Measurements from ENCODE around the gene BTN2A1. TPM values are rescaled to one million over a fixed set of nuclear protein-coding genes. Genes with fewer than 3 reads are reported as not detected.
"Not testable (repeated sequence)": the region's sequence is repeated elsewhere in the genome, so short reads cannot be mapped to it uniquely, and the experiment has no call there.

Gene BTN2A1
- total RNA-seq, 1 donor from 2014 or later = 21.6 TPM

DNA sequence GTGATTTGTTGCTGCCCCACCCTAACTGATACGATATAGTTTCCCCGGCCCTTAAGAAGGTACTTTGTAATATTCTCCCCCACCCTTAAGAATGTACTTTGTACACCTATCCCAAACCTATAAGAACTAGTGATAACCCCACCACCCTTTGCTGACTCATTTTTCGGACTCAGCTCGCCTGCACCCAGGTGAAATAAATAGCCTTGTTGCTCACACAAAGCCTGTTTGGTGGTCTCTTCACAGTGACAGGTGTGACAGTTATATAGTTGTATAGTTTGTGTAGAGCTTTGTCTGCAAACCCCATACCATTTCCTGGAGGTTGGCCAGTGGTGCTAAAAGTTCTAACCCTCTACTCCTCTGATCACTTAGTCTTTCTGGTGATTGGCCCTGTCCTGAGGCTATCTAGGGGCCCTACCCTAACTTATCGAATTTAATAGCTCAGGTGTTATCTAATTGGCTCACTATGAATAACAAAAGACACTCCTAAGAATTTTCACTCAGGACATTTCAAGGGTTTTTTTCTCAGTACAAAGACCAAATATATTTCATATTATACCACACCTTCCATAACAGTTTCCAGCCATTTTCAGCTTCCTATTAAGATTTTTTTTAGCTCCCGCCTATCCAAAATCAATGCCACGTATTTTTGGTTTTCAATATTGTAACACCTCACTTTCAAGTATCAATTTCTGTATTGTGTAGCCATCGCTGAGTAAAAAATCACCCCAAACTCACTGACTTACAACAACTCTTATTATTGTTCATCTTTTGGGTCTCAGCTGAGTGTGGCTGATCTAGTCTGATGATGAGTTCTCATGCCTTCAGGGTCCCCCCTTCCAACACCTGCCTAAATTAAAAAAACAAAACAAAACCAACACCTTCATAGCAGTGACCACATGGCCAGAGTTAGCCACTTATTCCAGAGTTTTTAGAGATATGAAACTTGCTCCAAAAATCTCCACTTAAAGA is 32.5 kb downstream of the BTN2A1 start:
- no peak for DNase-seq (ENCODE audit: extremely low read depth, low read depth, low spot score)

DNA sequence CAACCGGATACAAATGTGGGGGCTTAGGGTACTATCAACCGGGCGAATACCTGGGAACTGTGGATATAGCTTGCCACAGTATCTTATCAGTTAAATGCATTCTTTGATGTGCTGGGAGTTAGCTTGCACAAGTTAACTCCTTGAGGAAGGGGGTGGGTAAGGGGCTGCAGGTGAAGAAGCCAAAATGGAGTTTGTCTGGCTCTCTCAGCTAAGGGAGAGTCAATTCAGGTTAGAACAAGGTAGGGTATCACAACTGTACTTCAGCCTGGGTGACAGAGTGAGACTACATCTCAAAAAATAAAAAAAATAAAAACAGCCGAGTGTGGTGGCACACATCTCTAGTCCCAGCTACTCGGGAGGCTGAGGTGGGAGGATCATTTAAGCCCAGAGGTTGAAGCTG is 33.8 kb downstream of the BTN2A1 start:
- no peak for DNase-seq (ENCODE audit: extremely low read depth, low read depth, low spot score)

DNA sequence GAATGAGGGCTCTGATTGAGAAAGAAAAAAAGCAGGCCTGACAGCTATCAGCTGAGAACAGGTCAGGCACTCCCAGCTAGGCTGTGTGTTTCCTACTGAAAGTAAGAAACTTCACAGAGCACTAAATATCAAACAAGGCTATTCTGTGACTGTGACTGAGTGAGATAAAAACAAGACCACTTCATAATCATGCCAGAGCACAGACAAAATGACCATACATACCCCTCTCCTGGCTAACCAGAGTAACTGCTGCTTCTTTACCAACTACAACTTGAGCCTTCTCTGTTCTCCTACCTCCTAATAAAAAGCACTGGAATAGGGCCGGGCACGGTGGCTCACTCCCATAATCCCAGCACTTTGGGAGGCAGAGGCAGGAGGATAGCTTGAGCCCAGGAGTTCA is 35.5 kb downstream of the BTN2A1 start:
- DNase-seq (ENCODE audit: extremely low read depth, low read depth, low spot score) = no peak

GRCh38 chr6:26494117-26494516 is 36.4 kb downstream of the BTN2A1 start:
- no peak for DNase-seq (ENCODE audit: extremely low read depth, low read depth, low spot score)

DNA sequence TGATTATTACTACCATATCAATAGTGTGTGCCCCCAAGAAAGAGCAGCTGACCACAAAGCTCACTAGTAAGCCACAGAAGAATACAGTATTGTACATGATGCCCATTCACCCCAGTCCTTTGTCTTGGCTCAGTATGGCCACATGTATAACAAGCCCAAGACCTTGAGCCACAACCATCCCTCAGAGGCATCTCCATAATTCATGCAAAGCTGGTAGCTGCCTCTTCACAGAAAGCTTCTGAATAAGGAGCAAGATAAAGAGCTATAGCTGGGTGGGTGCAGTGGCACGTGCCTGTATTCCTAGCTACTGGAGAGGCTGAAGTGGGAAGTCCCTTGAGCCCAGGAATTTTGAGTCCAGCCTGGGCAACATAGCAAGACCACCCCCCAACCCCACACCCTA is 37.5 kb downstream of the BTN2A1 start:
- no peak for DNase-seq (ENCODE audit: extremely low read depth, low read depth, low spot score)

DNA sequence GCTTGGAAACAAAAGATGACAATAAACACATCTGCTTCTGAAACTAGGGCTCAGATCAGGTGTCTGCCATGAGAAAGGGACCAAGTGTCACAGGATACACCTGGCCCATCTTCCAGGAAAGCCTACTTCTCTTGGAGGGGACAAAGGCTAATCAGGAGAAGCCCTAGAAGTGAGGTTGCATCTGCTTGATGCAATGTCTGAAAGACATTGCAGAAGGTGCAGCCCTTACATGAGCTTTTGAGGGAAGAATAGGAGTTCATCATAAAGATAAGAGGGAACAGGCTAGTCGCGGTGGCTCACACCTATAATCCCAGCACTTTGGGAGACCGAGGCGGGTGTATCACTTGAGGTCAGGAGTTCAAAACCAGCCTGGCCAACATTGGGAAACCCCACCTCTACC is 39.9 kb downstream of the BTN2A1 start:
- no peak for DNase-seq (ENCODE audit: extremely low read depth, low read depth, low spot score)

DNA sequence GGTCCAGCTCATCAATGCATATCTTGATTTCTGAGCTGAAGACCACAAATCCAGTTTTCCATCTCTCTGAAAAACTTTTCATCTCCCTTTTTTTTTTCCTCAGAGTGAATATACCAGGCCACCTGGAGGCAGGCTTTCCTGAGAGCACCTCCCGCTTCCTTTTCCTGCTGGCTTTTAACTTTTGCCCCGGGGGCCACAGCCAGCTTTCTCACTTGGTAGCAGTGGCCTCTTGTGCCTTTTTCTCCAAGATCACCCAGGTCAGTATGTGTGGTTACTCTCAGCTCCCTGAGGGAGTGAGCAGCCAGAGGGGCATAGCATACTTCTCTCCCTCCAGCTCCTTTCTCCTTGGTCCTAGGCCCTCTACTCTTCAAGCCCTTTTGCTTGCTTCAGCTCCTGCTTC is 42.3 kb downstream of the BTN2A1 start, which contains the start of gene BTN1A1:
TSS of gene BTN1A1 (plus strand) at position 202 of the 400 bp plus-strand sequence. CDS start 984 bp downstream, outside the sequence.
- DNase-seq (ENCODE audit: extremely low read depth, low read depth, low spot score) = no peak

GRCh38 chr6:26501482-26501986 is 43.8 kb downstream of the BTN2A1 start:
- DNase-seq (ENCODE audit: extremely low read depth, low read depth, low spot score) = no peak

- DNase-seq (ENCODE audit: extremely low read depth, low read depth, low spot score) = no peak
Observed at GRCh38 chr6:26502165-26502564, 44.4 kb downstream of the BTN2A1 start.

- DNase-seq (ENCODE audit: extremely low read depth, low read depth, low spot score) = no peak
Observed at GRCh38 chr6:26502626-26503025, 44.9 kb downstream of the BTN2A1 start.

DNA sequence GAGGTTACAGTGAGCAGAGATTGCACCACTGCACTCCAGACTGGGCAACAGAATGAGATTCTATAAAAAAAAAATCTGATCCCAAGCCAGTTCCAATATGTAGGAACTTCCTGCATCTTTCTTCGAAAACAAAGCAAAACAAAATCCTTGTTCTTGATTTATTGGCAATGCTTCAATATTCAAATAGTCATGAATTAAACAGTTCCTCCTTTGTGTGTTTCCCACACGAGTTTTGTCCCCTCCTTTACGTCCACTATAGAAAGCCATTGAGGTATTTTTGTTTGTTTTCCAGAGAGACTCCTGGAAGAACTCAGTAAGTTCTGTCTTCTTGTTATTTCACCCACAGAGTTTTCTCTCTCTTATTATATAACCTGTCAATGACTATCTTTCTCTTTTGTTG is 49.9 kb downstream of the BTN2A1 start:
- no peak for DNase-seq (ENCODE audit: extremely low read depth, low read depth, low spot score)

GRCh38 chr6:26511033-26511432 is 53.3 kb downstream of the BTN2A1 start:
- not testable (repeated sequence) for DNase-seq (ENCODE audit: extremely low read depth, low read depth, low spot score)

- no peak for DNase-seq (ENCODE audit: extremely low read depth, low read depth, low spot score)
Observed at GRCh38 chr6:26514984-26515383, 57.2 kb downstream of the BTN2A1 start.

DNA sequence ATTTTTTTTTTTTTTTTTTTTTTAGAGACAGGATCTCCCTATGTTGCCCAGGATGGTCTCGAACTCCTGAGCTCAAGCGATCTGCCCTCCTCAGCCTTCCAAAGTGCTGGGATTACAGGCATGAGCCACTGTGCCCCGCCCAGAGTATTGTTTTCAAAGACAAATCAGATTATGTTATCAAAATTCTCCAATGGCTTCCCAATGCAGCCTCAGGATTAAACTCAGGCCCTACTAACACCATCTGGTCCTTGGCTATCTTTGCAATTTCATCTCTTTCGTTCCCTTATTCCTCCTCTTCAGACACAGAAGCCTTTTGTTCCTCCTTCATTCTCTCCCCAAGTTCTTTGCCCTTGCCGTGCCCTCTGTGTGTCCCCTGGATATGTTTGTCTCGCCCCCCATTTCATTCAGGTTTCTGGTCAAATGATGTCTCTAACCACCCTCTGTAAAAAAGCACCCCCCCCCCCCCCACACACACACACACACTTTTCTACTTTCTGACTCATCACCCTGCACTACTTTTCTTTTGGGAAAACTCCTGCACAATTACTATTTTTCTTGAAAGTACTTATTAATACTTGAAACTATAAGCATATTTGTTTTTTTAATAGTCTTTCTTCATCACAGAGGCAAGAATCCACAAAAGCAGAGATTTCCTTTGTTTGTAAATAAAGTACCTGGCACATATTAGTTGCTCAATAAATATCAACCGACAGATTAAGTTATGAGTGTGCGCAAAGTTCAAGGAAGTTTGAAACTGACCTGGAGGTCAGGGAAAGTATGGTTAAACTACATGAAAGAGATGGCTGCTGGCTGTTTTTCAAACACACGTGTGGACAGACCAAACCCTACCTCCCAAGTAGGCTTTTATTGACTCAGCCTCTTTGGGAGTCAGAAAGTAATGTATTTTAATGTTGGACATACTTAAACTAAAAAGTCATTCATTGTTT is 59.0 kb downstream of the BTN2A1 start:
- no peak for DNase-seq (ENCODE audit: extremely low read depth, low read depth, low spot score)

Other genes starting within 250 kb of the BTN2A1 start
- 16.5 and 18.0 TPM in 2 replicates for gene BTN3A2, start 92.8 kb upstream of the BTN2A1 start, total RNA-seq
- 10.8 and 14.2 TPM in 2 replicates for gene BTN2A2, start 74.8 kb upstream of the BTN2A1 start, total RNA-seq
- 10.2 and 13.9 TPM in 2 replicates for gene BTN3A1, start 55.7 kb upstream of the BTN2A1 start, total RNA-seq
- 13.0 and 16.9 TPM in 2 replicates for gene BTN3A3, start 17.5 kb upstream of the BTN2A1 start, total RNA-seq
- gene BTN1A1, start 42.3 kb downstream of the BTN2A1 start, total RNA-seq = not detected in 2 replicates
- 43.0 and 45.5 TPM in 2 replicates for gene HMGN4, start 80.4 kb downstream of the BTN2A1 start, total RNA-seq
- 13.8 and 14.8 TPM in 2 replicates for gene ABT1, start 139.0 kb downstream of the BTN2A1 start, total RNA-seq
- 8.7 and 11.1 TPM in 2 replicates for gene ZNF322, start 201.8 kb downstream of the BTN2A1 start, total RNA-seq